Ishikawa (cell line): ENCODE measurements around the gene IL6R.

Source experiments
- CEBPB ChIP-seq: IDR thresholded peaks from 2 replicates; pipeline ENCODE4 v1.6.1; 2012
- CREB1 ChIP-seq: IDR thresholded peaks from 2 replicates; pipeline ENCODE4 v1.6.1; 2012; ENCODE audit warnings: low read depth
- EGR1 ChIP-seq: IDR thresholded peaks from 2 replicates; pipeline ENCODE4 v1.6.1; 2012
- EP300 ChIP-seq: IDR thresholded peaks from 2 replicates; pipeline ENCODE4 v1.6.1; 2012; ENCODE audit warnings: borderline replicate concordance
- FOXM1 ChIP-seq: IDR thresholded peaks from 2 replicates; pipeline ENCODE4 v1.6.1; 2012; ENCODE audit warnings: low read depth, borderline replicate concordance
- NFIC ChIP-seq: IDR thresholded peaks from 2 replicates; pipeline ENCODE4 v1.6.1; 2012
- RAD21 ChIP-seq: IDR thresholded peaks from 2 replicates; pipeline ENCODE4 v1.6.1; 2012; ENCODE audit warnings: low read depth
- REST ChIP-seq: IDR thresholded peaks from 2 replicates; pipeline ENCODE4 v1.6.1; 2012; ENCODE audit warnings: low read depth, mild to moderate bottlenecking
- TAF1 ChIP-seq: IDR thresholded peaks from 2 replicates; pipeline ENCODE4 v1.6.1; 2012; ENCODE audit warnings: low read depth, mild to moderate bottlenecking
- TCF12 ChIP-seq: IDR thresholded peaks from 2 replicates; pipeline ENCODE4 v1.6.1; 2012; ENCODE audit warnings: low read depth
- TEAD4 ChIP-seq: IDR thresholded peaks from 2 replicates; pipeline ENCODE4 v1.6.1; 2012
- YY1 ChIP-seq: IDR thresholded peaks from 2 replicates; pipeline ENCODE4 v1.6.1; 2012; ENCODE audit warnings: low read depth
- ZBTB7A ChIP-seq: IDR thresholded peaks from 2 replicates; pipeline ENCODE4 v1.6.1; 2012; ENCODE audit warnings: low read depth
- TF ChIP-seq, protein P1 (sequence below): IDR thresholded peaks from 2 replicates; pipeline ENCODE4 v1.6.1; 2012
- TF ChIP-seq, protein P2 (sequence below): IDR thresholded peaks from 2 replicates; pipeline ENCODE4 v1.6.1; 2012

The IL6R gene

GRCh38 chr1:154407198-154408091, 2.3 kb downstream of the IL6R start:
- TF ChIP-seq CEBPB (no peak), FOXM1 (no peak), EP300 (no peak), TCF12 (no peak), RAD21 (no peak), NFIC (no peak), TAF1 (no peak), EGR1 (no peak), ZBTB7A (no peak), REST (no peak), CREB1 (no peak), YY1 (no peak), TEAD4 (no peak)
- TF ChIP-seq, protein P1, sequence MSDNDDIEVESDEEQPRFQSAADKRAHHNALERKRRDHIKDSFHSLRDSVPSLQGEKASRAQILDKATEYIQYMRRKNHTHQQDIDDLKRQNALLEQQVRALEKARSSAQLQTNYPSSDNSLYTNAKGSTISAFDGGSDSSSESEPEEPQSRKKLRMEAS: no peak
- TF ChIP-seq, protein P2, sequence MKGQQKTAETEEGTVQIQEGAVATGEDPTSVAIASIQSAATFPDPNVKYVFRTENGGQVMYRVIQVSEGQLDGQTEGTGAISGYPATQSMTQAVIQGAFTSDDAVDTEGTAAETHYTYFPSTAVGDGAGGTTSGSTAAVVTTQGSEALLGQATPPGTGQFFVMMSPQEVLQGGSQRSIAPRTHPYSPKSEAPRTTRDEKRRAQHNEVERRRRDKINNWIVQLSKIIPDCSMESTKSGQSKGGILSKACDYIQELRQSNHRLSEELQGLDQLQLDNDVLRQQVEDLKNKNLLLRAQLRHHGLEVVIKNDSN: no peak

GRCh38 chr1:154408174-154408777, 3.1 kb downstream of the IL6R start:
- TF ChIP-seq REST: no peak
- TF ChIP-seq CEBPB: no peak
- TF ChIP-seq, protein P2: no peak
- TF ChIP-seq YY1: no peak
- TF ChIP-seq TEAD4: no peak
- no peak for TF ChIP-seq NFIC
- no peak for TF ChIP-seq TCF12
- TF ChIP-seq TAF1: no peak

GRCh38 chr1:154410185-154410827, 5.2 kb downstream of the IL6R start:
- TF ChIP-seq TAF1 (no peak), EGR1 (no peak), TCF12 (no peak), REST (no peak), FOXM1 (no peak), YY1 (no peak), EP300 (no peak), CREB1 (no peak), ZBTB7A (no peak), TEAD4 (no peak), CEBPB (no peak)
- TF ChIP-seq, protein P2: no peak
- TF ChIP-seq, protein P1: no peak
